Mucosa of descending colon (tissue), 3 donors: ENCODE measurements around the gene PIN4. TPM values are rescaled to one million over a fixed set of nuclear protein-coding genes. Genes with fewer than 3 reads are reported as not detected.

Experiments
- ATAC-seq: fragments of 200-7000 bp; cut with Tn5 transposase; one replicate; pipeline ENCODE4 v1.9.1; 2020; ENCODE audit warnings: mild to moderate bottlenecking, moderate library complexity
- DNase-seq, 3 donors: peaks; one replicate each; pipeline ENCODE4 v3.0.0-alpha.2; 2020
- H3K36me3 ChIP-seq: fragments of 200-600 bp; one replicate; pipeline ENCODE4 v1.8.0; 2021; ENCODE audit warnings: low read depth, mild to moderate bottlenecking
- H3K4me1 ChIP-seq: fragments of 200-600 bp; one replicate; pipeline ENCODE4 v1.8.0; 2021; ENCODE audit warnings: low read depth, mild to moderate bottlenecking
- H3K4me3 ChIP-seq: fragments of 200-600 bp; one replicate; pipeline ENCODE4 v1.8.0; 2021; ENCODE audit warnings: mild to moderate bottlenecking
- H3K9me3 ChIP-seq: fragments of 200-600 bp; one replicate; pipeline ENCODE4 v1.8.0; 2021; ENCODE audit warnings: mild to moderate bottlenecking
- CTCF ChIP-seq: fragments of 200-600 bp; IDR thresholded peaks from one replicate; pipeline ENCODE4 v1.8.0; 2022; ENCODE audit warnings: antibody characterized with exemption, mild to moderate bottlenecking
- intact Hi-C, 2 donors: fragments of 100-400 bp; cut with DNase I in 1 of 2; cut with micrococcal nuclease in 1 of 2; formaldehyde crosslinking; loops; one replicate each; pipeline versions ENCODE4 v1.11.0 to v1.11.1; 2022; cut with DNase I, micrococcal nuclease
- total RNA-seq, 3 donors: library from RNA; stranded (reverse); fragmentation: NEBNext Ultra II Directional in 2 of 3; extraction: Animal tissue kit (Norgen Biotek cat#: 25700) in 2 of 3; gene quantifications; one replicate each; pipeline versions ENCODE4 v1.2.1 to v1.2.4, GENCODE V29; 2021 to 2023
- donor health status: DM: no; HTN: no; CAD: no; lungs with moderate emphysema.
- donor health status: DM: no; HTN: no; CAD: no.
- donor health status: DM: no; HTN: yes; CAD: no.

Gene PIN4
- total RNA-seq, 3 donors from 2014 or later = 10.8 to 11.7 (median 11.3) TPM

- H3K36me3 ChIP-seq = no peaks in the 10 kb centered on the region
- no peaks in the 10 kb centered on the region for H3K9me3 ChIP-seq
- no peak for TF ChIP-seq CTCF
- H3K4me1 ChIP-seq = no peaks in the 10 kb centered on the region
- no peak for ATAC-seq
- intact Hi-C loops = no loop called here
- no peak for DNase-seq
- H3K4me3 ChIP-seq = no peak overlapping the region
Measured at GRCh38 chrX:72141372-72142004, 40.1 kb upstream of the PIN4 start.

GRCh38 chrX:72142094-72142793 lies 39.3 kb upstream of the PIN4 start:
- intact Hi-C loops = no loop called here
- no peak for DNase-seq
- Histone ChIP-seq H3K9me3 (no peaks in the 10 kb centered on the region), H3K4me3 (no peak overlapping the region), H3K36me3 (no peaks in the 10 kb centered on the region), H3K4me1 (no peaks in the 10 kb centered on the region)
- no peak for TF ChIP-seq CTCF
- ATAC-seq = no peak

- Histone ChIP-seq H3K9me3 (no peaks in the 10 kb centered on the region), H3K4me1 (no peaks in the 10 kb centered on the region), H3K36me3 (no peaks in the 10 kb centered on the region), H3K4me3 (no peak overlapping the region)
- intact Hi-C loops = no loop called here
- no peak for TF ChIP-seq CTCF
- DNase-seq = no peak
- ATAC-seq = no peak
Measured at GRCh38 chrX:72142794-72143608, 38.6 kb upstream of the PIN4 start.

GRCh38 chrX:72143609-72143907 lies 38.0 kb upstream of the PIN4 start:
- Histone ChIP-seq H3K36me3 (no peaks in the 10 kb centered on the region), H3K4me1 (no peaks in the 10 kb centered on the region), H3K9me3 (no peaks in the 10 kb centered on the region), H3K4me3 (no peak overlapping the region)
- TF ChIP-seq CTCF = no peak
- ATAC-seq (no peak), DNase-seq (no peak)
- intact Hi-C loops = no loop called here

DNA sequence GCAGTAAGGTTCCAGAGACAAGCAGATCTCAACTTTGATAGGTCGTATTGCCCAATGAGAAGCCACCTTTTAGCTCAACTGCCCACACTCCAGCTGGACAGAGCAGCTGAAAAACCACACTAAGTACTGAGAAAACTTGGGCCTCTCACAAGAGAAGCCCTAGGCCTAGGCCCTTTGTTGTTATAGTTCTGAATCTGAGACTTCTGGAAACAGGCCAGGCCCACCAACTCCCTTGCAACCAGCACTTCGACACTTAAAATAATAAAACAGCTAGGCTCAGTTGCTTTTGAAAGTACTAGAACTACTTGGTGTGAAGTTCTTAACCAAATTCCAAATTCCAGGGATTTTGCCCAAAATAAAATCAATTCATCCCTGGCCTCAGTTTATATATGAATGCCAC lies 36.4 kb upstream of the PIN4 start:
- no peak for ATAC-seq
- H3K36me3 ChIP-seq = no peaks in the 10 kb centered on the region
- TF ChIP-seq CTCF = no peak
- no peak for DNase-seq
- H3K4me3 ChIP-seq = no peak overlapping the region
- intact Hi-C loops = no loop called here
- H3K4me1 ChIP-seq = no peaks in the 10 kb centered on the region
- no peaks in the 10 kb centered on the region for H3K9me3 ChIP-seq
